ENCODE measurements around the gene SLC37A1.

DNA sequence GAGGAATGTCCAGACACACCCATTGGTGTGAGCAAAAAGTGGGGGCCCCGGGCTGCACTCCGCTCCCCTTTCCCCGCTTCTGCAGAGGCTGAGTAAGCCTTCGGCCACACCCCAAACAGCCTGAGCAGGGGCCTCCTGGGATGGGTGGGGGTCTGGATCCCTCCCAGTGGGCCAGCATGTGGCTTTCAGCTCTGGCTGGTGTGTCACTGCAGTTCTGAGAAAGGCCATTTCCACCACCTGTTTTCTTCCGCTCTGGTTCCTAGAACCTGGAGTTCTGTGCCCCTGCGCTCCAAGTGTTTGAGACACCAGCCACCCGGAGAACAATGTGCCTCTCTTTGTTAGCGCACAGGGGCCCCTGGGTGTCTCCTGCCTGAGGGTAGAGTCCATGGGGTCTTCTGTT is 30.9 kb downstream of the SLC37A1 start:
- no peak for TF ChIP-seq CTCF (conservative IDR thresholded peaks at IDR 0.05; ENCODE audit: low read depth, low read length)
- no peak for TF ChIP-seq EZH2phosphoT487 (IDR thresholded peaks at IDR 0.05; ENCODE audit: borderline replicate concordance, low read length)
